Kidney epithelial cell (primary cell): ENCODE results near the gene STK11. TPM values are rescaled to one million over a fixed set of nuclear protein-coding genes. Genes with fewer than 3 reads are reported as not detected.
A peak's percentile ranks its signal among the peaks of the same experiment; 100 is the strongest.

Experiments
- DNase-seq: peaks from one replicate; pipeline ENCODE4 v3.0.0-alpha.2; 2010; ENCODE audit warnings: low read depth
- H3K27me3 ChIP-seq: 2 replicates; pipeline ENCODE4 v1.6.0; 2011; ENCODE audit warnings: low read length; ENCODE audit not compliant: control insufficient read depth, insufficient read depth
- H3K36me3 ChIP-seq: 2 replicates; pipeline ENCODE4 v1.5.1; 2011; ENCODE audit warnings: low read length; ENCODE audit not compliant: control insufficient read depth, insufficient read depth
- H3K4me3 ChIP-seq: 2 replicates; pipeline ENCODE4 v1.5.1; 2011; ENCODE audit warnings: low read depth, mild to moderate bottlenecking, control low read depth, low read length
- total RNA-seq: library from RNA; depleted of rRNA; stranded (reverse); fragments of >200 nt; gene quantifications from 2 replicates; pipeline ENCODE4 v1.2.3, GENCODE V29; 2015
- TF ChIP-seq, protein P1 (sequence below): IDR thresholded peaks from 2 replicates; pipeline ENCODE4 v1.5.1; 2011; ENCODE audit warnings: mild to moderate bottlenecking, moderate library complexity, low read length, control low read depth, inconsistent platforms; ENCODE audit not compliant: insufficient read depth, poor library complexity, severe bottlenecking

Gene STK11
- total RNA-seq, 1 donor from 2014 or later: 78.3 TPM

DNA sequence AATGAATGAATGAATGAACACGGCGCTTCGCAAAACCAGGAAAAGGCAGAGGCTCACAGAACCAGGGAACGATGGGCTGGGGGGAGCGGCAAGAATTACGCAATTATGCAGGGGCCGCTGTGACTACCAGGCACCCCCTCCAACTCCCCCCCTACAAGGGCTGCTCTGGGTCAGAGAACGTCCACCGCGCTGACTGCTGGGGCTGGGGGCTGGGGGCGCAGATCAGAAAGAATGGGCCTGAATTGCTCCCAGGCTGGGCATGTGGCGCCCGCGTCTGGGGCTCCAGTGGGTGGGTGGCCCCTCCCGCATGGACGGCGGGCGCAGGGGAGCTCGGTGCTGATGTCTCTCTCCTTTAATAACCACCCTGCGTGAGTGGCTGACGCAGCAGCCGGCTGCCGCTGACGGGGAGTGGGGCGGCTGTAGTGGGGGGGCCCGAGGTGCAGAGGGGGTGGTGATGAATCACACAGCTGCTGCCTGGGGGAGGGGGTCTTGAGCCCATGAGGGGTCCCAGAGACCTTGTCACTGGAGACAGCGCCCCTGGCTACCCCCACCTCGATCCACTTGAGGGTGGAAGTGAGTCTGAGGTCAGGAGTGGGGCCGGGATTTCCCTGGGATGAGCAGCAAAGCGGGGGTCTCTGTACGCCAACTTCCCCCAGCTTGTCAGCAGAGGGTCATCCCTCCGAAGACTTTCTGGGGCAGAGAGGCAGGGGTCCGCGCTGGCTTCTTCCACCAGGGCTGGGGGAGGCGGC lies 62.1 kb downstream of the STK11 start:
- no peak for DNase-seq
- Histone ChIP-seq H3K4me3 (peak overlapping the region; percentile 38), H3K36me3 (peaks cover 3% of the 10 kb centered on the region), H3K27me3 (no peaks in the 10 kb centered on the region)
- TF ChIP-seq, protein P1, sequence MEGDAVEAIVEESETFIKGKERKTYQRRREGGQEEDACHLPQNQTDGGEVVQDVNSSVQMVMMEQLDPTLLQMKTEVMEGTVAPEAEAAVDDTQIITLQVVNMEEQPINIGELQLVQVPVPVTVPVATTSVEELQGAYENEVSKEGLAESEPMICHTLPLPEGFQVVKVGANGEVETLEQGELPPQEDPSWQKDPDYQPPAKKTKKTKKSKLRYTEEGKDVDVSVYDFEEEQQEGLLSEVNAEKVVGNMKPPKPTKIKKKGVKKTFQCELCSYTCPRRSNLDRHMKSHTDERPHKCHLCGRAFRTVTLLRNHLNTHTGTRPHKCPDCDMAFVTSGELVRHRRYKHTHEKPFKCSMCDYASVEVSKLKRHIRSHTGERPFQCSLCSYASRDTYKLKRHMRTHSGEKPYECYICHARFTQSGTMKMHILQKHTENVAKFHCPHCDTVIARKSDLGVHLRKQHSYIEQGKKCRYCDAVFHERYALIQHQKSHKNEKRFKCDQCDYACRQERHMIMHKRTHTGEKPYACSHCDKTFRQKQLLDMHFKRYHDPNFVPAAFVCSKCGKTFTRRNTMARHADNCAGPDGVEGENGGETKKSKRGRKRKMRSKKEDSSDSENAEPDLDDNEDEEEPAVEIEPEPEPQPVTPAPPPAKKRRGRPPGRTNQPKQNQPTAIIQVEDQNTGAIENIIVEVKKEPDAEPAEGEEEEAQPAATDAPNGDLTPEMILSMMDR: no peak

DNA sequence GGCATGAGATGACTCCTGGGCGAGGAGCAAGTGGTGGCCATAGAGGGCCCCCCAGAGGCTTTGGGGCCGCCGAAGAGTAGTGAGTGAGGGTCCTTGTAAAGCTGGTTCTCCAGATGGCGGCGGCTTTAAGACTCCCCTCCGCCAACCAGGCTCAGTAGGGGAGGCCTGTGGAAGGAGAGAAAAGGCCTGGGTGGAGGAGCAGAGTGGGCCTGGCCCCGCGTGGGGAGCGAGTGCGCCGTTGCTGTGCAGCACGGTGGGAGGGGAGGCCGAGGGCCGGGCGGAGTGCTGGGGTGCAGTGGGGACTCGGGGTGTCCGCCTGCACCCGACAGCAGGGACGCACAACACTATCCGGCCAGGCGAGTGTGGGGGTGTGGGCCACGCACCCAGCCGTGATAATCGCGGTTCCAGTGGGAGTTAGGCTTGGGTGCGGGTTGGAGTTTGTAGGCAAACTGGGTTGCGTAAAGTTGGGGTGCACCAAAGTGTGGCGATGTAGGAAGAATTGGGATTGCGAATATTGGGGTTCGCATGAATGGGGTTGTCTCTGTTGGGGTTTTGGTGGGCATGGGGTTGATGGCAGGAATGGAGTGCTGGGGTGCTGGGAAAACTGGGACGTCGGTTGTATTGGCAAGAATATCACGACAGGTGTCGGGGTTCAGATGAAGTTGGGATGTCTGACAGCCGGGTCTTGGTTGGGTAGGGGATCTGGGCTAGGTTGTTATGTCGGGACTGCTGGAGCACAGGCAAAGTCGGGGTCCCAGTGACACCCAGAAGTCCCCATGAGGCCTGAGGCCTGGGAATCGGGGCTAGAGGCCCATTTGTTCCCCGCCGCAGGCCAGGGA lies 62.9 kb downstream of the STK11 start:
- TF ChIP-seq, protein P1: no peak
- DNase-seq: no peak
- Histone ChIP-seq H3K4me3 (no peak overlapping the region), H3K36me3 (peaks cover 4% of the 10 kb centered on the region), H3K27me3 (no peaks in the 10 kb centered on the region)

DNA sequence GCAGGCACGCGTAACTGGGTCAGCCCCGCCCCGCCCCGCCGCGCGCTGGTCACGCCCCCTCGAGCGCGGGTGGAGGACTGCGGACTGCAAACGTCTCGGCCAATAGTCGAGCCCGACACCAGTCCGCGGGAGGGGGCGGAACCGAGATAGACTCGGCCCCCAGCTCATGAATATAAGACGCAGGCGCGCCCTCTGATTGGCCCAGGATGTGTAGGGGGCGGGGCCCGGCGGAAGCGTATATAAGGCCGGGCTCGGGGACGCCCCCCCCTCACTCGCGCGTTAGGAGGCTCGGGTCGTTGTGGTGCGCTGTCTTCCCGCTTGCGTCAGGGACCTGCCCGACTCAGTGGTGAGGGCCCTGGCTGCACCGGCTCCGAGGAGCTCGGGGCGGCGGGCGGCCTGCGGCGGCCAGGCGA lies 63.5 kb downstream of the STK11 start, which contains the start of gene CIRBP:
Gene CIRBP (plus strand): TSS at position 268 of the 413 bp plus-strand sequence. CDS start 1,602 bp downstream, outside the sequence.
- peak; percentile 92 for DNase-seq
- Histone ChIP-seq H3K36me3 (peaks cover 4% of the 10 kb centered on the region), H3K4me3 (peak within 1 kb of the TSS; percentile 51), H3K27me3 (no peaks in the 10 kb centered on the region)
- TF ChIP-seq, protein P1: no peak

DNA sequence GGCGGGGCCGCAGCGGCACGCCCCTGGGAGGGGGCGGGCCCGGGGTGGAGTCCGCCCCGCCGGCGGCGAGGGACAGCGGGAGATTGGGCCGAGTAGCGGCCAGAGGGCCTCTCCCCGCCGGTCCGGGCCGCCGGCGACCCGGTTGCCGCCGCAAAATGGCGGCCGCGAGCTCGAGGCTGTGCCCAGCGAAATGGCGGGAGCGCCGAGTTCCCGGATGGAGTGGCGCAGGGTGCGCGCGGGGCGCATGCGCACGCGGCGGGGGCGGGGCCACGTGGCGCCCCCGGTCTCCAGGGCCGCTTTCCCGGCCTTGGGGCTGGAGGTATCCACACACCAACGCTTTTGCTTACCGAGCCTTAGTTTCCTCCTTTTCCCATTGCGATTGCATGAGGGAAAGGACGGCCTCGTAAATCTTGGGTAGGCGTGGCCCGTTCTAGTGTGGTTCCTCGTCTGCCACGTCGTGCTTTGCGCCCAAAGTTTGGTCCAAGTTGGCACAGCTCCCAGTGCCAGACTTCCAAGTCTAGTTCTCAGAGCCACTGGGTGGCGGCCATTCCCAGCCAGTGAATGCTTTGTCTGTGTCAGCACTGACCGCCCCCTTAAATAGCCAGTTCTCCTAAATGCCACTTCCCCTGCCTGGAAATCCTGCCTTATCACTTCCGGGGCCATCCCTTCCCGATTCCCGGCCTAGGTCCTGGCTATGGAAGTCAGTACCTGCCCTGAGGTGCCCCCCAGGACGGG lies 64.1 kb downstream of the STK11 start:
- Histone ChIP-seq H3K4me3 (peak overlapping the region; percentile 51), H3K27me3 (no peaks in the 10 kb centered on the region), H3K36me3 (peaks cover 7% of the 10 kb centered on the region)
- DNase-seq: no peak
- TF ChIP-seq, protein P1: peak; percentile 2

DNA sequence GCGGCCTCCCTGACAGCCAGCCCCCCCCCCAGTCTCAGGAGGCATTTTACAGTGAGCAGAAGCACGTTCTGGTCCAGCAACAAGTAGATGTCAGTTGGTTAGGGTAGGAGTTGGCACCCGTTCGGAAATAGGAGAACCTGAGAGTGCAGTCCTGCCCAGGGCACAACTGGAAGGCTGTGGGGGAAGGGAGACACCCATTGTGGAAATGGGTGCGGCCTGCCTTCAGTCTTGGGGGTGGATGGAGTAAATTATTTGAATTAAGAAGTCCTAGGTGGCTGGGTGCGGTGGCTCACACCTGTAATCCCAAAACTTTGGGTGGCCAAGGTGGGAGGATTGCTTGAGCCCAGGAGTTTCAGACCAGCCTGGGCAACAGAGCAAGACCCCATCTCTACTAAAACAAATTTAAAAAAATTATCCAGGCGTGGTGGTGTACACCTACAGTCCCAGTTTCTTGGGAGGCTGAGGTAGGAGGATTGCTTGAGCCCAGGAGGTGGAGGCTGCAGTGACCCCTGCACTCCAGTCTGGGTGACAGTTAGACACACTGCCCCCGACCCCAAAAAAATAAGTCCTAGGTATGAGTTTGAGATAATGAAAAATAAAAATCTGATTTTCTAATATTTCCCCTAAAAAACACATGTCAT lies 64.8 kb downstream of the STK11 start:
- H3K4me3 ChIP-seq: peak overlapping the region; percentile 51
- no peaks in the 10 kb centered on the region for H3K27me3 ChIP-seq
- H3K36me3 ChIP-seq: peaks cover 7% of the 10 kb centered on the region
- TF ChIP-seq, protein P1: no peak
- DNase-seq: no peak
